ENCODE results near the gene STK16.

- TF ChIP-seq, protein P1, sequence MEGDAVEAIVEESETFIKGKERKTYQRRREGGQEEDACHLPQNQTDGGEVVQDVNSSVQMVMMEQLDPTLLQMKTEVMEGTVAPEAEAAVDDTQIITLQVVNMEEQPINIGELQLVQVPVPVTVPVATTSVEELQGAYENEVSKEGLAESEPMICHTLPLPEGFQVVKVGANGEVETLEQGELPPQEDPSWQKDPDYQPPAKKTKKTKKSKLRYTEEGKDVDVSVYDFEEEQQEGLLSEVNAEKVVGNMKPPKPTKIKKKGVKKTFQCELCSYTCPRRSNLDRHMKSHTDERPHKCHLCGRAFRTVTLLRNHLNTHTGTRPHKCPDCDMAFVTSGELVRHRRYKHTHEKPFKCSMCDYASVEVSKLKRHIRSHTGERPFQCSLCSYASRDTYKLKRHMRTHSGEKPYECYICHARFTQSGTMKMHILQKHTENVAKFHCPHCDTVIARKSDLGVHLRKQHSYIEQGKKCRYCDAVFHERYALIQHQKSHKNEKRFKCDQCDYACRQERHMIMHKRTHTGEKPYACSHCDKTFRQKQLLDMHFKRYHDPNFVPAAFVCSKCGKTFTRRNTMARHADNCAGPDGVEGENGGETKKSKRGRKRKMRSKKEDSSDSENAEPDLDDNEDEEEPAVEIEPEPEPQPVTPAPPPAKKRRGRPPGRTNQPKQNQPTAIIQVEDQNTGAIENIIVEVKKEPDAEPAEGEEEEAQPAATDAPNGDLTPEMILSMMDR (IDR thresholded peaks at IDR 0.05; ENCODE audit: low read depth, low read length), result no peak
- no peak for TF ChIP-seq EZH2phosphoT487 (IDR thresholded peaks at IDR 0.05; ENCODE audit: low read depth)
These were observed 27.0 kb upstream of the STK16 start for GRCh38 chr2:219218217-219218731.
